Measurements from ENCODE around the gene MEGF11.

MEGF11 gene

DNA sequence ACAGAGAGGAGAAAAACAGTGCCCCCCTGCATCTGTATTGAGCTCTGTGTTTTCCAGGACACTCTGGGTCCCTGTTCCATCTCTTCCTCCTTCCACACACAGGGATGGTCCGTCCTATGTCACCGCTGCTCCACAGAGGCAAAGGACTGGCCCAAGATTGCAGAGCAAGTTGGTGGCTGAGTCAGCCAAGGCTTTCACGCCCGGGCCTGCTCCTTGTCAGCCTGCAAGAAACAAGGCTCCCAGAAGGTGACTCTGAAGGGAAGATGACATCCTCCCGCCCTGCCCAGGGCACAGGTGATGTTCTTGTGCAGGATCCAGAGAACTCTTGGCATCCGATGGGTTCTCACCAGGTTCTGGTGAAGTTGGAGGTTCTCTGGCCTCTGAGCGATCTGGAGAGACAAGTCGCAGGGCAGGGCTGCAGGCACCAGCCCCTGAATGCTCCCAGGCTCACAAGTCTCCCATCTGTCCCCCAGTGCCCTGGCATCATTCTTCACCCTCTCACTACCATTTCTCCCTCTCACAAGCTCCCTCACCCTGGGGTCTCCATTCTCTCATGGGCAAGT lies 138.6 kb downstream of the MEGF11 start:
- no peak for DNase-seq (ENCODE audit: low read depth in 2 of 2)

DNA sequence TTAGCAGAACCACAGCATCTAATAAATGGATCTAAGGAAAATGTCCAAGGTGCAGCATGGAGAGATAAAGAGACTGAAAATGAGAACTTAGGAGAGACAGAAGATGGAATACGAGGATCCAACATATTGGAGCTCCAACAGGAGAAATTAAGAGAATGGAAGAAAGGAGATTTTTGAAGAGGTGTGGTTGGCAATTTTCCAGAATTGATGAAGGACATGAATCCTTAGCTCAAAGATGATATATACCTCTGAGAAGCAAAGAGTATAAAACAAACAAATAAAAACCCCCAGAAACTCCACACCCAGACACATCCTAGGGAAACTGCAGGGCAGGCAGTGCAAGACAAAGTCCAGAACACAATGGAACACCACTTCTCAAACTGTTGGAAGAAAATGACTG lies 141.2 kb downstream of the MEGF11 start:
- DNase-seq (ENCODE audit: low read depth in 2 of 2) = no peak

DNA sequence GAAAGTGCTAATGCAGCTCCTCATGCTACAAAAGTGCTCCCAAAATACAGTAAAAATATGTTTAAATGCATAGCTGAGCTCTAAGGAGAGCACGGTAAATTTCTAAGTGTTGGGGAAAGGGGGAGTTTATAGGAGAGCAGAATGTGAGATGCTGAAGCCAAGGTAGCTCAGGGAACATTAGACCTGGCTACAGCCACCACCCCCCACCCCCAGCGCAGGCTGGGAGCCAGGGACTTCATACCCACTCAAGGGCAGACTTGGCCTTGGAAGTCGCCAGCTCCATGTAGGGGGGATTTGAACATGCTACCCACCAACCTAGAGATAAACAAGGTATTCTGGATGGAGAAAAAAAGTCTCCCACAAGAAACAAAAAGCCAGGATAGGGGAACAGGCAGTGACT lies 142.2 kb downstream of the MEGF11 start:
- DNase-seq (ENCODE audit: low read depth in 2 of 2) = no peak

DNA sequence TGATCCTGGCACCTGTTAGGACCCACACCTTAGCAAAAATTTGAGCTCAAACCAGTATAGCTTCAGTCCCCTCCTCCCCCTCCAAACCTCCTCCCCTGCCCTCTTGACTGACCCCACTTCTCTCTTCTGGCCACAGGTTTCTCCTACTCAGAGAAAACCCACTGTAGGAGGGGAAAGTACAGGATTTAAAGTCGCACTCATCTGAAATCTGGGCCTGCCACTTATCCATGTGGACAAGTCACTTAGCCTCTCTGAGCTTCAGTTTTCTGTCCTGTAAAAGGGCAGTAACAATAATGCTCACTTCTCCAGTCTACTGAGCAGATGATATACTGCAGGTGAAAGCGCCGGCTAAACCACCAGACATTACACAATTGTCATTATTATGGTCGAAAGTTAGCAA lies 142.7 kb downstream of the MEGF11 start:
- no peak for DNase-seq (ENCODE audit: low read depth in 2 of 2)

DNA sequence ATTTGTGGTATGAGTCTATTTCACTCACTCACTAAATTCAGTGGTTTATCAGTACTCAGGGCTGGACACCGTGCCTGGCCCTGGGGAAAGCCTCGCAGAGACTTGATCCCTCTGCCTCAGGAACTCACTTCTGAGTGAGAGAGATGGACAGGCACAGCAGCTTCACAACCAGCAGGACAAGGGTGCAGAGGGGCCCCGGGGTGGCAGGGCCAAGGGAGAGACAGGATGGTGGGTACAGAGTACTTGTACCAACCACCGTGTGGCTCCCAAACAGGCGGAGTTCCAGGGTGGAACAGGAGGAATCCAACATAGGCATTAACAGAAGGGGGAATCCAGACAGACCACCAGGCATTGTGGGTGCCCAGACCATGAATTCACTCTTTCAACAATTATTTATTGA lies 143.7 kb downstream of the MEGF11 start:
- no peak for DNase-seq (ENCODE audit: low read depth in 2 of 2)

DNA sequence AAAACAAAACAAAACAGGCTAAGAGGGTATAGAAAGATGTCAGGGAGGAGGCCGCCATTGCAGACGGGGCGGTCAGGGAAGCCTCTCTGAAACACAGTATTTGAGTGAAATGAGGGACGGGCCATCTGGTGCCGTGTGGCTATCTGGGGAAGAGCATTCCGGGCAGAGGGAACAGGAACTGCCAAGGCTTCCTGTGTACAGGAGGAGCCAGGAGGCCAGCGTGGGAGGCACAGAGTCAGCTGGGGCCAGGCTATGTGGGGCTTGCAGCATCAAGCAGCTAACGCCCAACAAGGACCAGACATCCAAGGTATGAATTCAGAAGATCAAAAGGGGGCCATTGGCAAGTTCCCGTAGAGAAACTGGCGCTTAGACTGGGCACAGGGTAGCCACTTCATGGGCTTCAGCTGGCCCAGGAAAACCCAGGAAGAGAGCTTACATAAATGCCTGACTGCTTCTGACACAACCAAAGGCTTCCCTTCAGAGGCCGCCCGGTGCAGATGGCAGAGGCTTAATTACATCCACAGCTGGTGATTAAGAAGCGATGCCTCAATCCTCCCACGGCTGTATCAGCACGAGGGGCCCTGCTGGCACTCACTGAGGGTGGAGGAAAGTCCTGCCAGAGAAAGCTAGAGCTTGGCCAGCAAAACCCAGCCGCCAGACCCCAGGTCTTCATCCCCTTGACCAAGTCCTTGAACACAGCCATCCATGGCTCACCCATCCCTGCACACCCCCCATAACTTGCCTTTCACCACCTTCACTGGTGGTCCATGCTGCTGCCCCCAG lies 144.9 kb downstream of the MEGF11 start:
- DNase-seq (ENCODE audit: low read depth in 2 of 2) = no peak

DNA sequence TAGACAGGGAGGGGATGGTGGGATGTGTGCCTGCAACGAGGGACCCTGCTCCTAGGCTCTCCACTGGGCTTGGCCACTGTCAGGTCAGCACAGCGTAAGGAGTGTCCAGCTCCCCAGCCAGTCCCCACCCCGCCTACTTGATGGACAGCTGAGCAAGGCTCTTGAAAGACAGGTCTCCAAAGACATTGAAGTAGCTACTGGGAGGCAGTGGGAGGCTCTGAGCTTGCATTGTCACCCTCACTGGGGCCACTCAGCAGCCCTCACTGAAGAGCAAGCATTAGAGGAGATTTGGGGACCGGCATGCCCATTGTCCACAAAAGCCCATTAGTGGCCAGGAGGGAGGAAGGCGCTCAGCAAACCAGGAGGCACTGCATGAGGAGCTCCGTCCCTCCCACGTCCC lies 146.5 kb downstream of the MEGF11 start:
- no peak for DNase-seq (ENCODE audit: low read depth in 2 of 2)

DNA sequence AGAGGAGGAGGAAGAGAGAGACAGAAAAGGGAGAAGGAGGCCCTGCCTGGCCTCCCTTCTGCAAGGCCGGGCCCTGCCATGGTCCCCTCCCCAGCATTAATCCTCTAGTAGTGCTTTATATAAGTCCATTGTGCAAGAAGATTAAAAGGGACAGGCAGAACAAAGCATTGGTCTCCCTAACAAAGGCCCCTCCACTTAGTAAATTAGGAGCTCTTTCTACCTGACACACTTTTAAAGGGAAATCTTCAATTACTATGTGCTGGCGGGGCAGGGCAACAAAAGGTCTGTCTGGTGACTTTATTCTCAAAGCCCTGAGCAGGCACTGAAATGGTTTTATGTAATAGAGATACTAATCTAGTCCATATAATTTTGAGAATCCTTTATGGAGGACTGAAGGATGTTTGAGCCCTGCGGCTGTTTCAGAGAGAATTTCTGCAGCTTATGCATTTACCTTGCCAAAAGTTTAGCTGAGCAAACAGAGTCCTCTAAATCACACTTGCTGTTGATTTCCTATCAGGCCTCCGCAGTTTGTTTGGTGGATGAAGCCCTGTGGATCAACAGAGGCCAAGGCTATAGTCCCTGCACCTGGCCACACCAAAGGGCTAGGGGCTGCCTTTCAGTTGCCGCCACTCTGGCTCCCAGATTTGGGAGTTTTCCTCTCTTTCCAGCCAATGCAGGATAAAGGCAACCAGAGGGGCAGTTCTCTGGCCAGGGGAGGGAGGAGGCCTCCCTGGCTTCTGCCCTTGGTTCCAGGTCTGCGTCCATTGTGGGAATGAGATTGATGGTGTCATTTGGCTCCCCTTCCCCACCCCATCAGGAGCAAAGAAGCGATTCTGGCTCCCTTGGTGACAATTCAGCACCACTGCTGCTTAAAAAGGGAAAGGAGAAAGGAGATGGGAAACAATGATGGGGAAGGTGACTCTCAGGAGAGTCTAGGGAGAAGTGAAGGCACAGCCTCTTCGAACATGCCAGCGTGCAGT lies 148.0 kb downstream of the MEGF11 start:
- no peak for DNase-seq (ENCODE audit: low read depth in 2 of 2)

DNA sequence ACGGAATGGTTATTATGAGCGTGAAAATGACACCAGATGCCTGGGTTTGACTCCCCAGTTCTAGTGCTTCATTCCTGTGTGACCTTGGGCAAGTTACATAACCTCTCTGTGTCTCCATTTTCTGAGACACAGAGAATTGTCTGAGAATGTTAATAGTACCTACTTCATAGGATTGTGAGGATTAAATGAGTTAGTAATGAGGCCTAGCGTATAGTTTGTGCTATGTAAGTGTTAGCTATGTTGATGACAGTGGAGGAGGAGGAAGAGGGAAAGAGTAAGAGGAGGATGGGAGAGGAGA lies 150.3 kb downstream of the MEGF11 start:
- DNase-seq (ENCODE audit: low read depth in 2 of 2) = no peak

DNA sequence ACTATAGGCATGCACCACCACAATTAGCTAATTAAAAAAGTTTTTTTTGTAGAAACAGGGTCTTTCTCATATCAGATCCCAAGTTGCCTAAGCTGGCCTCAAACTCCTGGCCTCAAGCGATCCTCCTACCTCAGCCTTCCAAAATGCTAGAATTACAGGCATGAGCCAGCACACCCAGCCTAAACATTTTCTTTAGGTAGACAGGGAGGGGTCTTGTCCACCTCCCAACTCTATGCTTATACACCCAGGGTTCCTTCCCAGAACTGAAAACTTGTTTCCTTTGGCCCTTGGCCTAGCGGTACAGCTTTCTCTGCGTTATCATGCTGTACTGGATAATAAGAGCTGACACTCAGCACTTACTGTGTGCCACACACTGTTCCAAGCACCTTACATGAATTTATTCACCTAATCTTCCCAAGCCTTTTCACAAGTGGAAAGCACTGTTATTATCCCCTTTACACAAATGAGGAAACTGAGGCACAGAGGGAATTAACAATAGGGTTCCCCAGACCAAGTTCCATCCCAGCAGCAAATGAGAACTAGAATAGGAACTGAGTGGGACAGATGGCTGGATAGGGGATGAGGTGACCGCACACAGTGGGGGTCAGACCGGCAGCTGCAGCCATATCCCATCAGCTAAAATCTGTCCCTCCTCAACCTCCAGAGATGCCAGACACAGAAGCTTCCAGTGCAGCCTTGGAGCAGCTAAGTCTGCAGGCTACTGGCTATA lies 150.8 kb downstream of the MEGF11 start:
- DNase-seq (ENCODE audit: low read depth in 2 of 2) = no peak

DNA sequence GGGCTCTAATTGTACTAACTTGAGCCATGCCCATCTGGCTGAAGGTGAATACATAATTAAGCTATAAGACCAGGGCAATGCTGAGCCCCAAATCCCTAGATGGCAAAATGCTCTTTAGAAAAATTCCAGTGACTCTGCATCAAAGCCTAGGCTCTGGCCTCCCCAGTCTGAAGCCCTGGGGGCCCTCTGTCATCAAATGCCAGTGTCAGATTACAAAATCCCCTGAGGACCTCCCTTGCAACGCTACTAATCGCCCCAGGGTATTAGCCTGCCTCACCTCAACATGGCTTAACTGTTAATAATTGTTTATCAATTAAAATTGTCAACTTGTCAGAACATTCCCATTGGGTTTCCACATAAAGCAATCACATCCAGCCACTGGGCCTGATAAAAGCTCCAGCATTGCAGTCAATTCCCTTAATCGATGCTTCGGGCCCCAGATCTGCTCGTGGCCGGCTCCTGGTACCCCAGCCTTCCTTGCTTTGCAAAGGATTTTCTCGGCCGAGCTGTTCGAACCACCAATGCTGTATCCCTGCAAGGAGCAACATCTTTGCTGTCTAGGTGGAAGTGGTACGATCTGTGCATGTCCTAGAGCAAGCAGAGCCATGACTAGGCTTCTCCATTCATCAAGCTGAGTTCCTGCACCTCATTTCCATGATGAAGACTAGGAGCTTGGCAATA lies 151.7 kb downstream of the MEGF11 start:
- DNase-seq (ENCODE audit: low read depth in 2 of 2) = no peak

DNA sequence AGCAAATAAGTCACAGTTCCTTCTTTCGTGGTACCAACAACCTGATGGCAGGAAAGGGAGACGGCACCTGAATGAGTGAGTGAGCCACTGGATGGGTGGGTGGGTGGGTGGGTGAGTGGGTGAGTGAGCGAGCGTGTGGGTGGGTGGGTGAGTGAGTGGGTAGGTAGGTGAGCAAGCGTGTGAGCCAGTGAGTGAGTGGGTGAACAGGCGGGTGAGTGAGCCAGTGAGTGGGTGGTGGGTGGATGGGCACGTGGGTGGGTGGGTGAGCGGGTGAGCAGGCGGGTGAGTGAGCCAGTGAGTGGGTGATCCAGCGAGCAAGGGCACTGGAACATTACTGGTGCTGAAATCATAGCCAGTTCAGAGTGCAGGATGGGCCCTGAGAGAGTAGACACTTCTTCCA lies 152.8 kb downstream of the MEGF11 start:
- peak in 1 of 2 donors; percentile 4 for DNase-seq (ENCODE audit: low read depth in 2 of 2)

DNA sequence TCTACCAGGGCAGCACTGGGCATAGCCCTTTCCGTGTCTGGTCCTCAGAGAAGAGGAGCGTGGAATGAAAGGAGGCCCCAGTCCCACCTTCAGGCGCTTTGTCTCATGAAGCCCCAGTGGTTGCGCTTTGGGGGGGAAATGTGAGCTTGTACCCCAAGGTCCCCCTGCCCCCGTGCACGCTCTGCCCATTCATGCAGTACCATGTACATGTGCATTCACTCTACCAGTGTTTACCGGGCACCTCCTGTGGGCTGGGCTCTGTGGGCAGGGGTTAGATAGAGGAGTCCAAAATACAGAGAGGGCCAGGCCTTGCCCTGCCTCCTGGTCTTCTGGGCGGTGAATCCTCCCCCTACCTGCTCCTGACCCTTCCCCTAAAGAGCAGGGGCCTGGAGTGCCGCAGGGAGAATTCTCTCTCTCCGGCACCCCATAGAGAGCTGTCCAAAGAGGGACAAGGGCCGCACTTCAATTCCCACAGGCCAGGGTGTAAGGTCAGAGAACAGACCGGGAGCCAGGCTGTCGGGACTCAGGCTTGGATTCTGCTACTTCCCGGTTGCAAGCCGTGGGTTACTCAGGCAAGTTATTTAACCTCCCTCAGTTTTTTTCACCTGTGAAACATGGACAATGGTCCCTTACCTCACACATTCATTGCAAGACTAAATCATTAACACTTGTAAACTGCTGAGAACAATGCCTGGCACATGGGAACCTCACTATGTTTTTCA lies 153.4 kb downstream of the MEGF11 start:
- no peak for DNase-seq (ENCODE audit: low read depth in 2 of 2)

DNA sequence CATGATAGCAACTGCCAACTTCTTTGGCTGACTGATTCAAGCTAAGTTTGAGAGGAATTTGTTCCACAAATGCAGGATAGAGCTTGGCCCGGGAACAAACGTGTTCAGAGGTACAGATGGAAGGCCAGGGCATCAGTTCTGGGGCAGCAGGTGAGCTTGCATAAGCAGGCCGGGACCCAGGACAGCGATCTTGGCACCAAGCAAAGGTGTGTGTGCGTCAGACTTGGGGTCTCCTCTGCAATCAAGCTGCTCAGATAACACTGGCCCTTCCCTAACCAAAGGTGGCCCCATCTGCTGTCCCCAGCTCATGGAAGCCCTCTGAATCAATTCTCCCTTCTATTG lies 155.6 kb downstream of the MEGF11 start:
- DNase-seq (ENCODE audit: low read depth in 2 of 2) = no peak

DNA sequence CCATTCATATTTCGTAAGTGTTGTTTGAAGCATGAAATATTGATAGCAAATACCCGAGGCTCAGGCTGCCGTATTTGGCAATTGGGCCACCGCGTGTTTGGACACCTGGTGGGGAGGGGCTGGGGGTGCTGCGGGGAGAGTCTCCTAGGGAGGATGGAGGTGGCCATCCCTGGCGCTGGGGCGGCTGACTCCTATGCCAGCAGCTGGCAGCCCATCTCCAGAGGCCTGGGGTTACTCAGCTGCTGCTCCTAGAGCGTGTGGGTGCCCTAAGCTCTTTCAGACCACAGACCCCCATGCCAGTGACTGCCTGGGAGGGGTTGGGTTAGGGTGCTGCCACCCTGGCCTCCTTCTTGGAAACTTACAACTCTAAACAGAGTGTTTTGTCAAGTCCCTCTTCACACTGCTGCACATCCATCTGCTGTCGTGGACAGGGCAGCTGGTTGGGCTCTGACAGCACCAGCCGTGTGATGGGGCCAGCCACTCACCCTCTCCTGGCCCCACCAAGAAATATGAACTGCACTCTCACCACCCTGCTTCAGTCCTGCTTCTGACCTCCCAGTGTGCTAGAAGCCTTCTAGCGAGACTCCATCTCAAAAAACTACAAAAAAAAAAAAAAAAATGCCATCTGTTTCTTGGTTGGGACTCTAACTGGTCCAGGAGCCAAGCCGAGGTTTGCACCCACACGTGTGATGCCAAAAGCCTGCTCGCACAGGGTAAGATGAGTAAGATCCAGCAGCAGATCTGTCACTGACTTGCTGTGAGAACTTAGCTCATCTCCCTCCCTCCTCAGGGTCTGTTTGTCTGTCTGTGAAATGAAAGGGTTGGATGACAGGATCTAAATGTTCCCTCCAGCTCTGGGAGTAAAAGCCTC lies 156.2 kb downstream of the MEGF11 start:
- no peak for DNase-seq (ENCODE audit: low read depth in 2 of 2)

DNA sequence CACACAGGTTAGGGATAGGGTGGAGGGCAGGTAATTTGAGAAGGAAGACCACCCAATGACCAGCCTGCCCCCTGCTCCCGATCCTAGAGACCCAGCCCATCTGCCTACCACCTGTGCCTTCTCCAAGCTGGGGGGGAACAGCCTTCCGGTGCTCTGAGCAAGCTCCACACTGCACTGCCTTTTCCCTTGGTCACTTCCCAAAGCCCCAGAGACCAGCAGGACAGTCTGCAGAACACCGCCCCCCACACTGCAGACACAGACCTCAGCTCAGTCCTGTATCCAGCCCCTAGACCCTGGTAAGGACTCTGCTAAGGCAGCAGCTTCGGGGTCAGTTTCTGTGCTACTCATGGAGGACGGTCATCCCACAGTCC lies 156.9 kb downstream of the MEGF11 start:
- no peak for DNase-seq (ENCODE audit: low read depth in 2 of 2)

DNA sequence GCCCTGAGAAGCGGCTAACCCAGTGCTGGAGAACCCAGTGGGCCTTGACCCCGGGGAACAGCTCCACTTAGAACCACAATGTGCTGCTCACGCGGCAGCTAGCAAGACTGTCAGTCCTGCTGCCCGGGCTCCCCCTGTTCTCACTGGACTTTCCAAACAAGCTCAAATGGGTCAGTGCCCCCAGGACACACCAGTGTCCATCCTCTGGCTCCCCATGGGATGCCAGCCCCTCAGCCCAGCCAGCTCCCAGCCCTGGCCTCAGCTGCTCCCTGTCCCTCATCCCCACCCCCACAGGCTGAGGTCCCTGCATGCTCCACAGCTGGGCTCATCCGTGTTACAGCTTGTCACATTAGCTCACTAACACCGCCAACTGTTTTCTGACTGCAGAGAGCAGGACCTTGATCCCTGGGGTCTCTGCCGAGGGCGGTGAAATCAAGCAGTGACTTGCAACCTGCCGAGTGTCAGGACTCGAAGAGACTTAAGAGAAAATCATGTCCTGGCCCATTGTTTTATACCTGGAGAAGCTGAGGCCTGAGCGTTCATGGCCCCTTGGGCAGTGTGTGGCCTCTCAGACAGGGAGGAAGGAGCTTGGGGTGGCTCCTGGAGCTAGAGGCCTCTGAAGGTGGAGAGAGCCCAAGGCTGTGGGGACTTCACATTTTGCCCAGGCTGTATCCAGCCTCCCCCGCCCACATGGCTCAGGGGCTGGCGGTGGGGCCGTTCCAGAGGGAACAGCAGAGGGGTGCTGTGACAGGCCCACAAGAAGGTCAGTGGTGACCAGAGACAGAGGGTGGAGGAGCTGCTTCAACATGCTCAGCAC lies 157.5 kb downstream of the MEGF11 start:
- DNase-seq (ENCODE audit: low read depth in 2 of 2) = no peak

DNA sequence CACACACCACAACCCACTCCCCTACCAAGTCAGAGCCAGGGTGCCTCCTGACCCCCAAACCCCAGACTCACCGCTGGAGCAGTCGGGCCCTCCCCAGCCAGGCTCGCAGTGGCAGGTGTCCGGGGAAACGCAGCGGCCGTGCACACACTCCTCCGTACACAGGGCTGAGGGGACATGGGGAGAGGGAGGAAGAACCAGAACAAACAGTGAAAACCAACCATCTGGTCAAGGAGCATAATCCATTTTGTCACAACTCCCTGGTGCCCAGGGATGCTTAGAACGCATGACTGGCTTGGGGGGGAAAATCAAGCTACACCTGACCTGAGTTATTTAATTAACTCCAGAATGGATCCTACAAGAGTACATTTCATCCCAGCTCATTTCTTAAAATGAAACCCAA lies 159.2 kb downstream of the MEGF11 start:
- no peak for DNase-seq (ENCODE audit: low read depth in 2 of 2)
